GM18519 (cell line): Measurements from ENCODE around the gene EPHX1.

Experiments
- ATAC-seq: cut with Tn5 transposase; IDR thresholded peaks from one replicate; pipeline ENCODE4 v1.9.1; 2021; ENCODE audit warnings: mild to moderate bottlenecking, moderate library complexity; ENCODE audit not compliant: unreplicated experiment, low FRiP score

Gene EPHX1

GRCh38 chr1:225859151-225859550, 49.2 kb downstream of the EPHX1 start:
- ATAC-seq, result no peak

- ATAC-seq, result no peak
Observed at GRCh38 chr1:225860107-225860506, 50.2 kb downstream of the EPHX1 start.

DNA sequence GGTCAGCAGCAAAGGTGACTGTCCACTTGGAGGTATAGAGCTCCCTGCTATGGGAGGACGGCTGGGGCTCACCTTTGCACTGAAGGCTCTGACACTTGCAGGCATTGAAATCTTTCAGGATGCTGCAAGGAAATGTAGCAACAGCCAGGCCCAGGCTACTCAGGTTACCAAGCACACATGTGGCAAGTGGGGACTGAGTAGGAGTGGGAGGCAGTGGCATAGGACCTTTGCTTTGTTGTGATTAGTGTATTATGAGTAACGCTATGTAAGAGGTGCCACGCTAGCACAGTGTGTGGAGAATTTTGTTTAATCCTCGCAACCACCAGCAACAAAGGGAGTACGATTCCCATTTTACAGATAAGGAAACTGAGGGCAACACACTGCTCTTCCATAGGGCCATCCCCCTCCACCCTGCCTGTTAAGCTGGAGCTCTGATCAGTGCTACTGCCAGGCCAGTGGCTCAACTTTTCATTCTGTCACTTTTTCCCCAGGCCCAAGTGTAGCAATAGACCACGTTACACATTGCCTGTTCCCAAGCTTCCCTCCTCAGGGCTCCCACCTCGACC, 51.0 kb downstream of the EPHX1 start:
- no peak for ATAC-seq

DNA sequence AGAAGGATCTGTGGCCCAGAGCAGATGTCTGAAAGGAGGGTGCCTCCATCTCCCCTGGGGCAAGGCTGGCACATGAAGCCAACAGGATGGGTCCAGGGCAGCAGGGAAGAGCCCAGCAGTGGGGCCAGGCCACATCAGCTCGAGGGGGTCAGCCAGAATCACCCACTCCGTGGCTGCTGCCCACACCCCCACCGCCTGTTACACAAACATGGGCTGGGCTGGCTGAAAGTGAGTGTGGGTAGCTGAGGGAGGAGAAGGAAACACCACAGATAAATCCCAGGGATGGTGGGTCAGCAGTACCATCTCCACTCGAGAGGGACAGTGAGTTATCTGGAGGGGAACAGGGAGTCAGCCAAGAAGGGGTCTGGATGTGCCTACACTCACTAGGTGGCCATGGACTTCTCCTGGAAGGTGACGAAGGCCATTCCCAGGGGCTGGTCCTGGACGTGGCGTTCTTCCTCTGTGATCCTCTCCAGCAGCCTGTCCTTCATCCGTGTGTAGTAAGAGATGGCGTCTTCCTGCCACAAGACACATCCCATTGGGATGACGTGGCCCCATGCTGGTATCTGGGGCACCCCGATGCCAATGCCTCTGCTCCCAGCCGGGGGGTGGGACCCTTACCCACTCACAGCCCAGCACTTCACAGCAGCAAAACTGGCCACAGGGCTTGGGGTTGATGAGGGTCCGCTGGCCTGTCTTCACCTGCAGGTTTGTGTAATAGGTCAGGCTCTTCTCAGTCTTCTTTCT, 52.1 kb downstream of the EPHX1 start:
- ATAC-seq, result no peak

DNA sequence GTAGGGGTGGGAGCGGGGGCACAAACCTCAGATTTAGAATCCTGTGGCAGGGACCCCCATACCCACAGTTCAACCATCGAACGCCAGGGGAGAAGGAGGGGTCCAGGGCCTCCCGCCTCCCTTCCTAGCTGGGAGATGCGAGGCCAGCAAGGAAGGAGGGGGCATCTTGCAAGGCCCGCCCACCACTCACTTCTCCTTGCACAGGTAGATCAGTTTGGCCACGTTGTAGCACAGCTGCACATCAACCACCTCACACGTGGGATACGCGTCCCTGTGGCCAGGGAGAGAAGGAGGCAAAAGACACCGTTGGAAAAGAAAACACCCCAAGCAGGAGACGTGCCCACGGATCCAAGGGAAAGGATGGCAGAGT, 52.6 kb downstream of the EPHX1 start:
- ATAC-seq, result no peak

DNA sequence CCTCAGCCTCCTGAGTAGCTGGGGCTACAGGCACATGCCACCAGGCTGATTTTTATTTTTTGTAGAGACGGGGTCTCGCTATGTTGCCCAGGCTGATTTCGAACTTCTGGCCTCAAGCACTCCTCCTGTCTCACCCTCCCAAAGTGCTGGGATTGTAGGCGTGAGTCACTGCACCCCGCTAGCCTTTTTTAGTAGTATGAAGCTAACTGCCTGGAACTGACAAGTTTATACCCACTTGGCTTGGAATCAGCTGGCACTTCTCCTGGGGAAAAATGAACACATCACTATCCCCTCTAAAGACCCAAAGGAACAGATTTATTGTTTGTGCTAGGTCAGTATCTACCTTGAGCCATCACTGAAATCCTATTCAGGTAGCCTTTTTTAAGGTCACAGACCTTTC, 53.2 kb downstream of the EPHX1 start:
- ATAC-seq, result no peak

- ATAC-seq, result no peak
Observed at GRCh38 chr1:225865514-225865913, 55.6 kb downstream of the EPHX1 start.

DNA sequence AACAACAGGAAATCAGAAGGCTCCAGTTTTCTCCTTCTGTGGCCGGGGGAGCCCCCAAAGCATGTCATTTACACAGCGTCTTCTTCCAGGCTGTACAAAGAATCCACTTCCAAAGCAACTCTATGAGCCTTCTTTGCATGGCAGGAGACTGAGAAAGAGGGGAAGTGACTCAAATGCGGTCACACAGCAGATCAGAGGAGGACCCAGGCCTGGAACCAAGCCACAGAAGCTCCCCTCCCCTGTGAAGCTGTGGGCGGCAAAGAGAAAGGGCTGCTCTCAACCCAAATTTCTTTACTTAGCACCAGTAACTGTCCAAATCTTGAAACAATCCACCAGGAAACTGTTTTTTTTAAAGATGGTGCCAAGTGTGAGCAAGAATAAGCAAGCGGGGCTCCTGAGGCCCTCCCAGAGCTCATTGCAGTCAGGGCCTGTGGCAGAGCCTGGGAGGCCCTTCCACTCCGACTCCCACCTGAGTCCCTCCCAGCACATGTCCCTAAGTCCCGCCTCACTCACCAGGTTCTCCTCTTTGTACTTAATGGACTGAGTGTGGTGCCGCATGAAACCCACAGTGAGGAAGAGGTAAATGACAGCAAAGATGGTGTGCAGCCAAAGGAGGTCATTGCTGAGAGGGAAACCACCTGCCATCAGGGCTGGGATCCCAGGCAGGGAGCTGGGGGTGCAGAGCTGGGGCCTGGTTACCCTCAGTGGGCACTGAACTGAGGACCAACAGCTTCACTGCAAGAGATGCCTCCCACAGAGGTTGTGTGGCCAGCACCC, 56.3 kb downstream of the EPHX1 start:
- ATAC-seq, result no peak

DNA sequence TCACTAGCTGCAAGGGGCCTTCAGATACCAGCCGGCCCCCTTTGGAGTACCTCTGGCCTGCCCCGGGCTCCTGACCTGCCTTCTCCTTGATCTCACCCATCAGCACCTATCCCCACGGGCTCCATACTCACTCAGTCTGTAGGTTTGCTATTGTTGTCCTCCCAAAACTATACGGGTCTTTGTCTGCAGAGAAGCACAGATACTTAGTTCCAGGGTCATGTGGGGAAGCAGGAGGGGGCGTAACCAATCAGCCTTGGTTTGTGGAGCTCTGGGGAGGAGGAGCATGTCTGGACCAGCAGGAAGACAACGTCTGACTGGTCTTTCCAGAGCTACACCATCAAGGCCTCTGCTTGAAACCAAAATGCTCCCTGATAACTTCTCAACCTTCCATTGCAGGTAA, 57.1 kb downstream of the EPHX1 start:
- ATAC-seq, result no peak

GRCh38 chr1:225868631-225869330, 58.9 kb downstream of the EPHX1 start:
- ATAC-seq, result no peak

- no peak for ATAC-seq
Observed at GRCh38 chr1:225870911-225871310, 61.0 kb downstream of the EPHX1 start.

GRCh38 chr1:225871359-225872074, 61.6 kb downstream of the EPHX1 start:
- no peak for ATAC-seq

DNA sequence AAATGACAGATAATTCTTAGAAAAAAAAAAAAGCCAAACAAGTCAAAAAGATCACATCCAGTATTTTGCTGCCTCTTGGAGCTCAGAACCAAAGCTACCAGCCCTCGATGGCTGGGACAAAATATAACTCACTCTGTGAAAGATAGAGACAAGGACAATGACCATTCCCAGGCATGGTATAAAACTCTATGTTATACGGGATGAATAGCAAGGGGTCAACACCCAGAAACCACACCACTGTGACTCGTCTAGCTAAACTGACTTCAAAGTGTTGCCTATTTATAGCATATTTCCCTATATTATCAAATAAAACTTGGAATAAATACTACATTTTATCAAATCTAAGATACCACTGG, 62.1 kb downstream of the EPHX1 start:
- no peak for ATAC-seq

DNA sequence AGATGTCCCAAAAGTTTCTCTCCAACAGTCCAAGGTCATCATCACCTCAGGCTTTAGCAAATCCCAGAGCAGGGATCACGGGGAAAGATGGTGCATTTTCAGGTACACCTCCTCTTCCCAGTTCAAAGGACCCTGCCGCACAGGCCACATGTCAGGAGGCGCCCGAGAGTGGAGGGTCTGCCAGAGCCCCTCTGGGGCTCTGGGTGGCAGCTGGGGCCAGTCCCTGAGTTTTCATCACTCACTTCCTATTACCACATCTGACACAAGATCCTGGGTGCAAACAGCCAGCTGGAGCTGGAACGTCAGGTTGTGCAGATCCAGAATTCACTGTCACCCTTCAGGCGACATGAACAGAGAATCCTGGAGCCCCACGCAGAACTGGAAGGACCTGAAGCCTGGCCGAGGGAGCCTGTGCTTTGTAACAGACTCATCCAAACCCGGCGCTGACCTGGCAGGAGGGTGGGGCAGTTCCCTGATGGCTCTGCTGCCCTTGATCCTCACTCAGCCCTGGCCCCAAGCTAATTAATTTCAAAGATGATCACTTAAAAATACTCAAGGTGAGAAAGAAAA, 63.4 kb downstream of the EPHX1 start:
- no peak for ATAC-seq

- ATAC-seq, result no peak
Observed at GRCh38 chr1:225874431-225874830, 64.5 kb downstream of the EPHX1 start.

- no peak for ATAC-seq
Observed at GRCh38 chr1:225875044-225875815, 65.3 kb downstream of the EPHX1 start.

GRCh38 chr1:225876900-225877510, 67.1 kb downstream of the EPHX1 start:
- ATAC-seq, result no peak

DNA sequence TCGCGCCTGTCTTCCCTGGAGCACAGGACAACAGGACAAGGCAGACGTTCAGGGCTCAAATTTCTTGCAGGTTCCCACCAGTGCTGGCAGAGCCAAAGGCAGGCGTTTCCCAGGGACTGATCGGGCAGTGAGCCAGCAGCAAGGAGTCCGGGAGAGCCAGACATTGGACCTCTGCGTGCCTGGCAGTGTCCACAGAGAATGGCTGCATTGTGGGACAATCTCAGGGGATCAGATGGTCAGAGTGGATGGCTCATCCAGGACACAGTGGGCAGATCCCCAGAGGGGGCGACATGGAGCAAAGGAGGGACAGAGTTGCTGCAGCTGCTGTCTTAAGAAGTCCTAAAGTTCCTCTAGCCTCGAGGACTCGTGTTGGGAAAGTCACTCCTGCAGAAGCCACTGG, 67.7 kb downstream of the EPHX1 start:
- no peak for ATAC-seq

GRCh38 chr1:225878282-225878681, 68.4 kb downstream of the EPHX1 start:
- ATAC-seq, result no peak
